Measurements from ENCODE around the gene CRADD.
A peak's percentile ranks its signal among the peaks of the same experiment; 100 is the strongest.

The CRADD gene

DNA sequence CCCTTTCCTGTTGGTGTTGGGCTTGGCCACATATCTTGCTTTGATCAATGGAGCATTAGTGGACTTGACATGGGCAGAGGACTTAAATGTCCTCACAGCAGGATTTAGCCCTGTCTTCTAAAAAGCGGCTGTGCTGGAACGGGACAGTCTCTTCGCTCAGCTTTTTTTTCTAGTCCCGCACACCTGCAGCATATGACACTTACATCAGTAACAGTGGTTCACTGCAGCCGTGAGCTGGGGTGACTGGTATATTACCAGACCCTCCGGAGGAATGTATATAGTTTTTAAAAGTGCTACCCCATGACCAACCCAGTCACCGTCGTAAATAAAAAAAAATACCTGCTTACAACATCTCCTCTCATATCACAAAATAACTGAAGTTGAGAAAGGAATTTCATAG lies 164.5 kb downstream of the CRADD start:
- no peak for DNase-seq (ENCODE audit: low read depth)
- TF ChIP-seq, protein P1, sequence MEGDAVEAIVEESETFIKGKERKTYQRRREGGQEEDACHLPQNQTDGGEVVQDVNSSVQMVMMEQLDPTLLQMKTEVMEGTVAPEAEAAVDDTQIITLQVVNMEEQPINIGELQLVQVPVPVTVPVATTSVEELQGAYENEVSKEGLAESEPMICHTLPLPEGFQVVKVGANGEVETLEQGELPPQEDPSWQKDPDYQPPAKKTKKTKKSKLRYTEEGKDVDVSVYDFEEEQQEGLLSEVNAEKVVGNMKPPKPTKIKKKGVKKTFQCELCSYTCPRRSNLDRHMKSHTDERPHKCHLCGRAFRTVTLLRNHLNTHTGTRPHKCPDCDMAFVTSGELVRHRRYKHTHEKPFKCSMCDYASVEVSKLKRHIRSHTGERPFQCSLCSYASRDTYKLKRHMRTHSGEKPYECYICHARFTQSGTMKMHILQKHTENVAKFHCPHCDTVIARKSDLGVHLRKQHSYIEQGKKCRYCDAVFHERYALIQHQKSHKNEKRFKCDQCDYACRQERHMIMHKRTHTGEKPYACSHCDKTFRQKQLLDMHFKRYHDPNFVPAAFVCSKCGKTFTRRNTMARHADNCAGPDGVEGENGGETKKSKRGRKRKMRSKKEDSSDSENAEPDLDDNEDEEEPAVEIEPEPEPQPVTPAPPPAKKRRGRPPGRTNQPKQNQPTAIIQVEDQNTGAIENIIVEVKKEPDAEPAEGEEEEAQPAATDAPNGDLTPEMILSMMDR (conservative IDR thresholded peaks at IDR 0.05; ENCODE audit: low read length), result no peak
- H3K4me3 ChIP-seq (ENCODE audit: low read length), result no peak overlapping the region

DNA sequence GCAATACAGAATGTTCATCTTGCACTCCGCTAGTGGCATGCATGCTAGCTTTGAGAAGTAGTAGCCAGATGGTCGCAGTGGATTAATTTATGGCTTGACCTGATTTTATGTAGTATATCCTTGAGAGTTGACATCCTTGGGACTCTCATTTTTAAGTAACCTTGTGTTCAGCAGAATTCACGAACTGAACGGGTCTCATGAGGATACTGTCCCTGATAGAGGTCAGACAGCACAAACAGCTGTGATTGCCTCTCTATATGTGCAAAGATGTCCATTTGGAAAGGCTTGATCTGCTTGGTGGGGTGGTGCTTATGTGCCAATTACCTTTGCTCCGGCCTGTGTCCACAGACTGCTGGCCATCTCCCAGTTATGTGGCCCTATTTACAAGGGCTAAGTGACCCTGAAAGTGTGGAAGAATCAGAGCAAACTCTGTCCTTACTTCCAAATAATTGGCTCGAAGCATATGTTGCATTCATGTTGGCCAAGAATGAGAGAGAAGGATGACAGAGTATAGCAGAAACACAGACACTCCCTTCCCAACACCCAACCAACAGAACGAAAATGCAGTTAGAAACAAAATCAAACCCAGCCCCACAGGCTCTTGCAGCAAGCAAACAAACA lies 167.1 kb downstream of the CRADD start:
- no peak for DNase-seq (ENCODE audit: low read depth)
- H3K4me3 ChIP-seq (ENCODE audit: low read length), result no peak overlapping the region
- TF ChIP-seq, protein P1 (conservative IDR thresholded peaks at IDR 0.05; ENCODE audit: low read length), result no peak

DNA sequence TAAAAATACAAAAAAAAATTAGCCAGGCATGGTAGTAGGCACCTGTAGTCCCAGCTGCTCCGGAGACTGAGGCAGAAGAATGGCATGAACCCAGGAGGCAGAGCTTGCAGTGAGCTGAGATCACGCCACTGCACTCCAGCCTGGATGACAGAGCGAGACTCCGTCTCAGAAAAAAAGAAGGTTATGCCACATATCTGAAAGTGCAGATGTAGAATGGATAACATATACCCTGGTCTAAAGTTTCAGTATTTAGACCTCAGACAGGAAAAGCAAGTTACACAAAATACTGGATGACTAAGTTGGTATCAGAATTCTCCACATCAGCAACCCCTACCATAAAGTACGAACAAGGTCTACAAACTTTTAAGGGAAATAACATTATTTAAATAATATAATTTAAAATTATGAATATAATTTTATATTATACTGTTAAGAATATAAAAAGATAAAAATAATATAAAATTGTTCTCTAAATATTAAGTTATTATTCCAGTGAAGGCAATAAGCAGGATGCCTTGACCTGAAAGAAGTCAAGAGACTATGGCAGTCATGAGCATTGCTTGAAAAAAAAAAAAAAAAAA lies 169.9 kb downstream of the CRADD start:
- no peak for DNase-seq (ENCODE audit: low read depth)
- TF ChIP-seq, protein P1 (conservative IDR thresholded peaks at IDR 0.05; ENCODE audit: low read length), result no peak
- H3K4me3 ChIP-seq (ENCODE audit: low read length), result no peak overlapping the region

DNA sequence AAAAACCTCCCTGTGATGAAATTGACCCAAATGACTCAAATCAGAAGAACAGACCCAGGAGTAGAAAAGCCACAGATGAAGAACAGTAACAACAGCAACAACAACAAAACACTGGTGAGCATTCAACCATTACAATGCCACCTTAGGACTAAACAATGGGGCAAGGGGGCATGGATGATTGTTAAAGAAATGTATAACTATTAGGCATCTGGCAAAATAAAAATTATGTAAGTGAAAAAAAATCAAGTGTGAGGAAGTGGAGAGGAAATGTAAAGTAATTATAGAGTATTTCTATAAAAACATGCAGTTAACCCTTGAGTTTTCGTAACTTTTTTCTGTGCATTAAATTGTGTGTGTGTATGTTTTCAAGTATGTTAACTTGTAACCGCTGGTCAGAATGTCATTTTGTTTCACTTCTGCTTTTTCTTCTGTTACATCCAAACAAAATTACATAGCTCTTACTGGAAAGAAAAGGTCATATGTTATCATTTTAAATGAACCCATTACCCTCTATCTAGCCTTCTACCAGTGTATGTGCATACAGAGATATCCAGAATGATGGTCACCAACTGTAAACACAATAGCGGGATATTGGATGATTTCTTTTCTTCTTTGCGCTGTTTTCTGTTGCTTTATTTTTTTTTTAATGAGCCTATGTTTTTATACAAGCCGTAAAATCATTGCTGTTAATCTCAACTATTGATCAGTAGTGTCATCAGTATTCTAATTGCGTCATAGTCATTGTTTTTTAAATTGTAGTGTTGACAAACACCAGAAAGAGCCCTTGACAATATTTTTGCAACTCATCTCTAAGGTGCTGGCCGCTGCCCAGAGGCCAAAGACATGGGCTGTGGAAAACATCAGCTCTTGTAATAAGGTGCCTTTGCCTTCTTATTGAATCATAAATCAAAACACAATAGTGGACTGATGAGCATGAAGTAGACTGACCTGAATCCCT lies 170.6 kb downstream of the CRADD start:
- TF ChIP-seq, protein P1 (conservative IDR thresholded peaks at IDR 0.05; ENCODE audit: low read length), result no peak
- peak; percentile 50 for DNase-seq (ENCODE audit: low read depth)

DNA sequence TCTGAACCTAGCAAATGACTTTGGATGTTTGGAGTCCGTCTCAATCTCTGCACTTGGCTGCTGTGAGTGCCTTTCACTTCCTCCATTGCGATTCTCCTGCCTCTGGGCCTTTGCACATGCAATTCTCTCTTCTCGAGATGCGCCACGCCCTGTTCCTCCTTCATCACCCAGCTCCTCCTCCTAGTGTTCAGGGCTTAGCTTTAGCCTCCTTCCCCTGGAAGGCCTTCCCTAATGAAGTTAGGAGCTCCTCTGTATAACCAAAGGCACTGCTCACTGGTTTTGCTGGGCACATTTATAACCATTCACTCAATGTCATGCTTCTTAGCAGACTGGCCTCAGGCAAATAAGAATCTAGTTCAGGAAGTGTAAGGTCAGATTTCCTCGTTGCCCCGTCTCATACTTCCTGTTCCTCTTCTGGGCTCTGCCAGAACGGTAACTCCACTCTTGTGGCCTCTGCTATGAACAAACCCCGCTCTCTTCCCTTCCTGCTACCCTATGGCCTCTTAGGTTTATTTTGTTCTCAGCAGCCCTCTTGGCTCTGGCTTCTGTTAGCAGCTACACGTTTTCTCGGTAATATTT lies 171.4 kb downstream of the CRADD start:
- no peak for DNase-seq (ENCODE audit: low read depth)
- TF ChIP-seq, protein P1 (conservative IDR thresholded peaks at IDR 0.05; ENCODE audit: low read length), result no peak
- no peak overlapping the region for H3K4me3 ChIP-seq (ENCODE audit: low read length)

More for the DNA sequence above, 170.6 kb downstream of the CRADD start:
- no peak overlapping the region for H3K4me3 ChIP-seq (ENCODE audit: low read length)

DNA sequence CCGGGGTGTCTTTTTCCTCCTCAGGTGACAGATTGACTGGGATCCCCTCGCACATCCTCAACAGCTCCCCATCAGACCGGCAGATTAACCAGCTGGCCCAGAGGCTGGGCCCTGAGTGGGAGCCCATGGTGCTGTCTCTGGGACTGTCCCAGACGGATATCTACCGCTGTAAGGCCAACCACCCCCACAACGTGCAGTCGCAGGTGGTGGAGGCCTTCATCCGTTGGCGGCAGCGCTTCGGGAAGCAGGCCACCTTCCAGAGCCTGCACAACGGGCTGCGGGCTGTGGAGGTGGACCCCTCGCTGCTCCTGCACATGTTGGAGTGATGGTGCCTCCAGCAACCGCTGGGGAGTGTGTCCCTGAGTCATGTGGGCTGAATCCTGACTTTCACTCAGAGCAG lies 172.8 kb downstream of the CRADD start:
- no peak overlapping the region for H3K4me3 ChIP-seq (ENCODE audit: low read length)
- no peak for DNase-seq (ENCODE audit: low read depth)
- TF ChIP-seq, protein P1 (conservative IDR thresholded peaks at IDR 0.05; ENCODE audit: low read length), result no peak
